Stimulated activated CD4-positive, alpha-beta T cell treated with anti-CD3 and anti-CD28 coated beads, Interleukin-12 subunit alpha, Interleukin-12 subunit beta, amount 100 ng/mL, for 4 hours (primary cell): ENCODE data around the gene SLC15A3.

Experiments
- DNase-seq: peaks from one replicate; pipeline ENCODE4 v3.0.0-alpha.2; 2020

The SLC15A3 gene

DNA sequence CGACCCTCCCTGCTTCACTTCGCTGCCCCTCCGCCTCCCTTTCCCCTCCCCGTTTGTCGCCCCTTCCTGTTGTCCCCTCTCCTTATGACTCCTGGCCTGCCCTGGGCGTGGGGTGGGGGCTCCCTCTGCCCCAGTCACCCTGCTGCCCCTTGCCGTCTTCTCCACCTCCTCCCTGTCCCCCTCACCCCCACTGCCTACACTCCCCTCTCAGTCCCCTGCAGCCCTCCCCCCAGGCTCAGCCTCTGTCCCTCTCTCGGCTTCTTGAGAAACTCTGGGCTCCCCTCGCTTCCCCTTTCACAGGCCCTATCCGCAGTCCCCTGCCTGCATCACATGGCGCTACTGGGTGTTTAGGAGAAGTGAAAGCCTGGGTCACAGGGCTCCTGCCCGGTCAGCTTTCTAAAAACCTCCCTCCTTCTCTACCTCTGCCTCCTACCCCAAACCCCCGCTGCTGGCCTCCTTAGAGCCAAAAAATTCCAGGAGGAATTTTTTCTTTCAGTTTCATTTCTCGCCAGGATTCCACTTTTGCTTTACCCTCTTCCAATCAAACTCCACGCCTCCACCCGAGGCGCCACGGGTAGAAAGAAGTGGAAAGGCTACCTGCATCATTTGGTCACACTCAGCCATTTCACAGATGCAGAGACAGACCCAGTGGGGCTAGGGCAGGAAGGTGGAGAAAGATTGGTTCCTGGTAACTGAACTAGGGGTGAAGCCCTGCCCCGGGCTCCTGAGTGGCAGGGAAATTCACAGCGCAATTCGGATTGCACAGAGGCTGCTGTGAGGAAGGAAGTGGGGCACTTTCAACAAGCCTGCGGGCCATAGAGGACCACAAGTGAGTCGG, at the start of gene SLC15A3:
Gene SLC15A3 (minus strand): TSS at position 273 of the 838 bp plus-strand sequence. CDS start 625 bp downstream, outside the sequence.
- peak; percentile 16 for DNase-seq

DNA sequence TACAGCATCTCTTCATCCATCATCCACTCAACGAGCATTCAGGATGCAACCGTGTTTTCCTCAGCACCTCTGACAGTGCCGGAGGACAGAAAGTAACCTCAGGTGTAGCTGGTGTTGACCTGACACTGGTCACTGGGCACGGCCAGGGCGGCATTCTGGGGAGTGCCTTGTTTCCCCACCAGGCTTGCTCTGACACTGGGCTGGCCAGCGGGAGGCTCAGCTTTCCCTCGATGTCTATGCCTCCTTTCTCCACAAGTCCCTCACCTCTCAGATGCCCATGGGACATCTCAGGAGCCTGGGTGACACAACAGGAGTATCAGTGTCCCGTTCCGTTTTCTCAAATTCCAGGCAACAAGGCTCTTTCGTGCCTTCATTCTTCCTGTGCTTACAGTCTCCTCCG, 48.5 kb upstream of the SLC15A3 start:
- DNase-seq, result no peak

DNA sequence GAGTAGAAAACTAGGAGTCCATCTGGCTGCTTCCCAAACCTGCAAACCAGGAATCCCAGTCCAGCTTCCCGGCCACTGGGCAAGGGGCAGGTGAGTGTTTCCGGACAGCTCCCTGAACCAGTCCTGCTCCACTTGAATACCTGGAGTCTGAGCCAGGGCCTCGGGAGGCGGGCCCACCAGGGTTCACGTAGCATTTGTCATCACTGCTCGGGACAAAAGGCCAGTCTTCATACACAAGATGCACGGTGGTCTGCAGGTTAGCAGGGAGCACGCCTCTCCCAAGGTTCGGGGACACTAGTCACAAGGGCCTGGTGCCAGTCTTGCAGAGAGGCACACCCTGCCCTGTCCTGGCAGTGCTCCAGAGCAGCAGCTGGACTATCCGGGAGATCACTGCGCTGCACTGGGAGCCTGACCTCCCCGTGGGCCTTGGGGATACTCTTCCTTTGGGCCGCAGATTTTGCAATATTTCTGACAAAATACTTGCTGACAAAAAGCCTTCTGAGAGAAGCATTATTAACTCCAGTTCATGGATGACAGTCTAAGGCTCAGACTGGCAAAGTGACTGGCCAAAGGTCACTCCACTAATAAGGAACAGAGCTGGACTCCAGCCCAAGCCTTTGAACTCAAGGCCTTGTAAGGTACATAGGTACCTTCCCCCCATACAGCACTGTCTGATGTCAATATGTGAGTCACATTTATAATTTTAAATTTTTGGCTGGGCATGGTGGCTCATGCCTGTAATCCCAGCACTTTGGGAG, 44.6 kb upstream of the SLC15A3 start:
- DNase-seq, result no peak

DNA sequence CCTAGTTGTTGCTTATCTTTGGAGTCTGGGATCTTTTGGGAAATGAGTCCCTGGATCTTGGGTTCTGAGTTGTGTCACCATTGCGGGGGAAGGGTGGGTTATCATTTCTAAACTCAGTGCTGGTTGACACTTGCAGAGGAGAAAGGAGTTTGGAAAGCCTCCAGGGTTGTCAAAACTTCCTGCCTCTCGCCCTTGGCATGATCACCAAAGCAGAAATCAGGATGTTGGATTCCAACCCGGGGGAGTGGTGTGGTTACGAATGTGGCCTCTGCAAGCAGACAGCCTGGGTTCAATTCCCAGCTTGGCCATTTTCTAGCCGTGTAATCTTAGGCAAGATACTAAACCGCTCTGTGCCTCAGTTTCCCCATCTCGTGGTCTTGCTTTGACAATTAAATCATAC, 43.8 kb upstream of the SLC15A3 start:
- DNase-seq, result no peak

DNA sequence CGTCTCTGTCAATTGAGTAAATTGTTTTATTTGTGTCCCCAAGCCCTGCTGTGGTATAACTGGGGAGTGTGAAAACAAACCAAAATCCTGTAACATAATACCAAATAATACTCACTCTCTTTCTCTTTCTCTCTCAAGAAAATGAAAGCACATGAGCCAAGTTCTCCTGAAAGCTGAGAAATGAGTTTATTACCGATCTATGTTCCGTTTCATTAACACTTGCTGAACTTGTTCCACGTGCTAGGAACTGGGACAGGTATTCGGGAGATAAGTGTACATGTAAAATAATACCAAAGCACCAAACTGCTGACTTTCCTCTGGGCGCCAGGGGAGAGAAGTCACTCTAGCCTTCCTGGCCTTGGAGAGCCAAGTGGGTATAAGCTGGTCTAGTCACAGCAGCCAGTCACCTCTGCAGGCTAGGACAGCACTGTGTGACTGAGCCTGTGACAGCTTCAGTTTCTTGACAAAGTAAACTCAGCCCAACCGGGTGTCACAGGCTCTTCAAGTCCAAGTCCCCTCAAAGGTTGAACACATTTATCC, 42.6 kb upstream of the SLC15A3 start:
- DNase-seq, result no peak

DNA sequence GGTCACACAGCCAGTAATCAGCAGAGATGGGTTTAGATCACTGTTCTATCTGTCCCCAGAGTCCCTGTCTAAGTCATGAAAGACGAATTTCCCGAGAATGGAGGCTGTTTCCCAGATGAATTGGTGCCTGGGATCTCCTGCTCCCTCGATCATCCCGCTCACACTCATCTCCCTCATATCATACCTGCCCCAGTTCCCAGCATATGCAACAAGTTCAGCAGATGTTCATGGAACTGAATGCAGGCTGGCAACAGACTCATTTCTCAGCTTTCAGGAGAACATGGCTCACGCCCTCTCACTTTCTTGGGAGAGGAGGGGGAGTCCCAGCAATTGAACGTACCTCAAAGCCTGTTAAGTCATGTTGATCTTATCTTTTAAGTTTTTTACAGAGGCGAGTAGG, 41.6 kb upstream of the SLC15A3 start:
- DNase-seq, result no peak

DNA sequence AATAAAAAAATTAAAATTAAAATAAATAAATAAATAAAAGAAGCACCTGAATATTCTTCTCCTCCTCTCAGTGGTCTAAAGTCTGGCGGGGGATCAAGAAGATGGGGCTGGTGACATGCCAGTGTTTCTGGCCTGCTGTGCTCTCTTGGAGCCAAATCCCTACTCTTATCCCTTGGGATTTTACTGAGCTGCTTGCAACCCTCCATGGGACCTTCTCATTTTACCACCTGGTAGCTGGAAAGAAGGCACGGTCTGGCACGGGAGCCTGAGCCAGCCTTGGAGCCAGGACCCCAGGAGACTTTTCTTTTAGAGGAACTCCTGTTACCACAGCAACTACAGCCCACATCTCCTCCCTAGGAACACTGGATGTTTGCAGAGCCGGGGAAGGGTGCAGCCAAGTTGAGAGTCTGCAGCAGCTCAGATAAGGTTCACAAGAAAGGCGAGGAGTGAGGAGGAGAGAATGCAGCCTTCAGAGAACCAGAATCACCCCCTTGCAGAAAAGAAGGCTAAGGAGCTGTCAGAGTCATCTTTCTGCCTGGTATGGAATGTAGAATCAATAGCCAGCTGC, 41.0 kb upstream of the SLC15A3 start:
- no peak for DNase-seq

DNA sequence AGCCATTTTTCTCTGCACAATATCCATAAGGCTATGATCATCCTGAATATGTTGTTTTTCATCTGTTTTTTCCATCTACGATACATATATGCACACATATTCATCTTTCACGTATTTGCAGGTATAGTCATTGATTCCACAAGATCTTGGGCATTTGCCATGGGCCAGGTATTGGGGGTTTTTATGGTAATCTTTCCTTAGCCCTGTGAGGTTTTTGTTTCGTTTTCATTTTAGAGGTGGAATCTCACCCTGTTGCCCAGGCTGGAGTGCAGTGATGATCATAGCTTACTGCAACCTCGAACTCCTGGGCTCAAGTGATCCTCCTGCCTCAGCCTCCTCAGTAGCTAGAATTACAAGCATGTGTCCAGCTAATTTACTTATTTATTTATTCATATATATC, 39.5 kb upstream of the SLC15A3 start:
- DNase-seq, result no peak

DNA sequence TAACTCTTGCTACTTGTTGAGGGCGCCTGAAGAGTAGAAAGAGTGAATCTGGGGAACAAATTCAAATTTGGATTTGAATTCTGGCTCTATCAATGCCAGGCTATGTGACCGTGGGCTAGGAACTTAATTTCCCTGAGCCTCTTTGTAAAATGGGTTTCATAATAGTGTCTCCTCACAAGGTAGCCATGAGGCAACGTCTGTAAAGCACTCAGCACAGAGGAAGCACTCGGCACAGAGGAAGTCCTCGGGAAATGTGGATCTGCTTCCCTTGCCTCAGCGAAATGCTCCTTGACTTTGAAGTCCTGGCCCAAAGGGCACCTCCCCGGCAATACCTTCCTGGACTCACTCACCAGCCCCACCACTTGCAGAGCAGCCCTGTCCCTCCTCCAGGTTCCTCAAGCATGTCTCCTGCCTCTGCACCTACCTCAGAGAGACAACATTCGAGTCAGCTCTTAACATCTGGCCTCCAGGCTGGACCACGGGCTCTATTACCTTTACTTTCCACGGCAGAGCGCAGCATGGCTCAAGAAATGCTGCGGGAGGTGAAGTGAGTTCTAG, 37.2 kb upstream of the SLC15A3 start:
- DNase-seq, result no peak

DNA sequence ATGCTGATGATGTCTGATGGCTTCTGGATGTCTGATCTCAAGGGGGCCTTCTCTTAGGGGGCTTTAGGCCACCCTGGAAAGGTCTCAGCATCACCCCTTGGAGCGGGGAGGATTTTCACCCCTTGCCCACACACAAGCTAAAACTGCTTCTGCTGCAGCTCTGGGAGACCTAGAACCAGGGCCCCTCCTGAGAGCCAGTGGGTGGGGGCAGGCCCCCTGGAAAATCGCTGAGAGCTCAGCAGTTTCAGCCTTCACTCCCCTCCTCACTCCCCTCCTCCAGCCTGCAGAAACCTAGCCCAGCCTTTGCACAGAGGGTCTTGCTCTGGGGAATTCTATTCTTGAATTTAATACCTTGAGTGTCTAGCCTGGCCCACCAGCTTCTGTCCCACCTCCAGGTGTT, 36.7 kb upstream of the SLC15A3 start:
- no peak for DNase-seq

DNA sequence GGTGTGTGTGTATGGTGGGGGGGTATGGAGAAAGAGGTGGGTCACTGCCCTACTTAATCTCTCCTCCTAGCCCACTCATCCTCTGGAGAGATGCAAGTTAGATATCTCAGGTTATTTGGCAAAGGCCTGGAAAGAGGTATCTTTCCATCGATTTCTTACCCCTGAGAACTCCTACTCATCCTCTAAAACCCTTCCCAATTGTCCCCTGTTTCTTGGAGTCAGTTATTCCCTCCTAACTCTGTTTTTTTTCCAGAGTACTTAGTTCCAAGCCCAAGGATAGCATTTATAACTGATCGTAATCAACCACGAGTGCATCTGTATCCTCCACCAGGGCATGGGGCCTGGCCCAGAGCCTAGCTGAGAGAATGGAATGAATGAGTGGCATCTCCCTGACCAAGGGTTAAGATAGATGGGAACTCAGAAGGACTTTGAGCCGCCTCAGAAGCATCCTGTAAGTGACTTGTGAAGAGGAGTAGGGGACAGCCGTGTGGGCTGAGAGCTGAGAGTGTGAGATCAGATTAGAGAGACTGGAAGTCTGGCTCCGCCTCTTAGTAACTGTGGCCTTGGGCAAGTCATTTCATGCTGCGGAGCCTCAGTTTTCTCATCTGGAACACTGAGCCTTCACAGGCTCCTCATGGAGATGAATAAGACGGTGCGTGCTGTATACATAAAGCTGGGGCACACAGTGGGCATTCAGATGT, 35.8 kb upstream of the SLC15A3 start:
- no peak for DNase-seq

DNA sequence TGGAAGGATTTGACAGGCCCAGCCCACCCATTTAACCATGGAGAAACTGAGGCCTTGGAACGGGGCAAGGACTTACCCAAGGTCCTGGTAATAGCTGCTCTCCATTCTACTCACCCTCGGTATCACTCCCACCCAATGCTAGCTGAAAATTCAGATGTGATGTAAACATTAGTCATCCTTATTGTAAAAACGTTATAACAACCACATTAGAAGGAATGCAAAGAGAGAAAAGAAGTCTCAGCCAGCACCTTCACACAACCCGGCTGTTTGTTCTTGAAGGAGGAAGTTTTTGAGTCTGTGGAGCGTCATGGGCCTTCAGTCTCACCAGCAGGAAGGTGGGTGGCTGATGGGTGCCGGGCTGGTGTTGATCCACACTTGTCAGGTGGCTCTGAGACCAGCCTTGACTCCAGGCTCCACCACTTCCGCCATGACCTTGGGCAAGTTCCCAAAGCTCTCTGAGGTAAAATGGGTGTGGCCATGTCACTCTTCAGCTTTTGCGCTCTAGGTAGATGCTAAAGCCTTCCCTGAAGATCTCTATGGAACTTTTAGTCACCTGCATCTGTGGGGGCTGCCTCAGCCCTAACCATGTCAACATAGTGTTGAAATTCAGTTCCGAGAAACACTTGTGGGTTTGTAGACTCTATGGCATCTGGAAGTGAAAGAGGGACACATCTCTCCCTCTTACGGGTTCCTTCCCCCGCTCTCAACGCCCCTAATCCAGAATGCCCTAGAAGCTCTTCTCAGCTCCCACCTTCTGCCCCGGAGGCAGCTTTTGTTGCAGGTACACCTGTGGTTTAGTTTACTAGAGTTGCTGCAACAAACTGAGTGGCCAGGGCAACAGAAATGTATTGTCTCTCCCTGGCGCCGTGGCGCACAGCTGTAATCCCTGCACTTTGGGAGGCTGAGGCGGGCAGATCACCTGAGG, 34.3 kb upstream of the SLC15A3 start:
- DNase-seq, result peak; percentile 77

DNA sequence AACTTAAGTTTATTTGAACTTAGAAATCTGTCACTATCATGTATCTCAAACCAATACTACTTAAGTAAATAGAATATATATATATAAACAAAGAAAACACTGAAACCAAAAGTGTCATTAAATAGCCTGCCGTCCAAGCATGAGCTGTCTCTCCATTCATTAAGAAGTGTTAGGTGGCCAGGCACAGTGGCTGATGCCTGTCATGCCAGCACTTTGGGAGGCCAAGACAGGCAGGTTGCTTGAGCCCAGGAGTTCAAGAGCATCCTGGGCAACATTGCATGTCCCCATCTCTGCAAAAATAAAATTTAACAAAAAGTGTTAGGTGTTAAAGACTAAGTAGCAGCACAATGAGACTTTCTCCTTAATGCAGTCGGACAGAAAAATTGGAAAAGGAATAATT, 33.5 kb upstream of the SLC15A3 start:
- DNase-seq, result no peak

DNA sequence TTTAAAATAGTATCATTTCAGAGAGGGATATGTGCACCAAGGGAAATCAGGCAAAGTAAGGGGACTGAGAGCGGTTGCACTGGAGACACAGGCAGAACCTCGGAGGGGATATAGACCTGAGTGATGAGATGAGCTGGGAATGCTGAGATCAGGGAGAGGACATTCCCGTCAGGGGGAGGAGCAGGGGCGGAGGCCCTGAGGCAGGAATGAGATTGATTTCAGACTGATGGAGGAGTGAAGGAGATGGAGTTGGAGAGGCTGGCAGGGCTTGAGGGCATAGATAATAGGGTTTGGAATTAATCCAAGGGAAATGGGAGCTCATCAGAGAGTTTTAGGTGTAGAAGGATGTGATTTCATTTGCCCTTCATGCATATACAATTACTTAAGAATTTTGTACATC, 32.7 kb upstream of the SLC15A3 start:
- no peak for DNase-seq

DNA sequence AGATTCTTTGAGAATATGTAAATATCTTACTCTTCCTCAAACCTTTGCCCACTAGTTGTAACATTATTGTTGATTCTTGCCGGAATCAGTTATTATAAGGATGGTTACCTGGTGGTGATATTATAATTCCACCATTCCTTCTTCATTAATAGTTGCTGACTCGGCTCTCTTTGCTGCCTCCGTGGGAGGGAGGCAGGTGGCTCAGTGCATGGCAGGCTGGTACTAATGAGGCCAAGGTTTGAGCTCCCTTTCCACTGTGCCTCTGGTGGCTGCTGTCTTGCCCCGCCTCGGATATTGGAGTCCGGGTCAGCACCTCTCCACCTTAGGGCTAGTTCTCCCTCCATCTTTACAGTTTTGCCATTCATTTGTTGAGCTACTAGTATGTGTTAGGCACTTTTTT, 32.2 kb upstream of the SLC15A3 start:
- DNase-seq, result no peak

DNA sequence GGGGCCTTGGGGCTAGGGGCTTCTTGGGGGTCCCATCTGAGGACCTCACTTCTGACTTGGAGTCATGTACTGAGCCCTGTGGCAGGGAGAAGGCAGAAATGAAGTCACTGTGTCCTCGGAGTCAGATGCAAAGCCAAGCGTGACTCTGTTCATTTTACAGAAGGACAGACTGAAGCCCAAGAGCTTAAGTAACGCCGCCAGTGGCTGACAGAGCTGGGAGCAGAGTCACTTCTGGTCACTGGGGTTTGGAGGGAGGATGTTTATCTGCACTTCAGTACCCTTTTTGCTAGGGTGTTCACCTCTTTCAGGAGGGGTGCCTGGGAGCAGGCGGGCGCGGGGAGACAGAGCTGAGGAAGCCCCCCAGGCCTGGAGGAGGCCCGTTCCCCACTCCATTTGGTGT, 30.2 kb upstream of the SLC15A3 start:
- DNase-seq, result no peak

DNA sequence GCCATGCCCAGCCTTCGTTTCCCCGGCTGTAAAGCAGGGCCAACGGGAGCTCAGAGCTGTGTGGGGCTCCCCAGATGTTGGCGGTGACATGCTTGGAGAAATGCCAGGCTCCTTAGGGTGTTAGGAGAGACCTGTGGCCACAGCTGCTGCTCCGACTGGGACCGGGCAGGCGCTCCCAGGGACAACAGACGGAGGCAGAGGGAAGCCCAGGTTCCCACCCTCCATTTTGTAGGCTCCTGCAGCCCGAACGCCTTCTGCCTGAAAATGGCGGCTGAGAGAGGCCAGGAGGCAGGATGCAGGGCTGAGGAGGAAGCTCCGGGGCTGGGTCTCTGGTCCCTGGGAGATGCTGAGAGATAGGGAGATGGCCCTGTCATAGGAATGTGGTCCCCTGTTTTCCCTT, 29.5 kb upstream of the SLC15A3 start:
- no peak for DNase-seq

DNA sequence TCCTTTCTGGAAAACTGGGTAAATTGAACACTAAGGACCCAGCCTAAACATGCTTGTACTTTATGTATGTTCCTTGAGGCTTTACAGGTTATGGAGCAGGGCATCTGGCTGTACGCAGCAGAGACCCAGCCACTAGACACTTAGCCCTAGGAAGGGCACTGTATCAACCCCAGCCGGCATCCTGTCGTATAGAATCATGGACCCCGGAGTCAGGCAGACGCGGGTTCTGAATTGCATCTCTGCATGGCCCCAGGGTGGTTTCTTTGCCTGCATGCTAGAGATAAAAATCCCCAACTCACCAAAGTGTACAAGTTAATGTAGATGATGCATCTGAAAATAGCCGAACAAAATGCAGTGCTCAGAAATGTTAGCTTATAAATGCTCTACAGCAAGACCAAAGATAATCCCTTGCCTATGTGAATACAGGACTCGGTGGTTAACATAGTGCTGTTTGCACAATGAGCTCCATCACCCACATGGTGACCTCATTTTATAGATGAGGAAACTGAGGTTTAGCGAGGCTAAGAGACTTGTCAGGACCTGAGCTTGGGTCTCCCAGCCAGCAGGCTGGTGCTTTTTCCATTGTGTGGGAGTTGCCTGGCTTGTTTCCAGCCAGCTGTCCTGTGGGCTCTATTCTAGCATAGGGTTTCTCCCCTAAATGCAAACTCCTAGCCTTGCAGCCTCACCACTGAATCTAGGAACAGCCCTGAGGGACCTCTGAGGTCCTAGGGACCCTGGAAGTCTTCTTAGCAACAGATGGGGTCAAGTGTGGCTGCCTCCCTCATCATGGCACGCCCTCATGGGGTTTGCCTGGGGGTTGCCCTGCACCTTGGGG, 26.8 kb upstream of the SLC15A3 start:
- peak; percentile 72 for DNase-seq

DNA sequence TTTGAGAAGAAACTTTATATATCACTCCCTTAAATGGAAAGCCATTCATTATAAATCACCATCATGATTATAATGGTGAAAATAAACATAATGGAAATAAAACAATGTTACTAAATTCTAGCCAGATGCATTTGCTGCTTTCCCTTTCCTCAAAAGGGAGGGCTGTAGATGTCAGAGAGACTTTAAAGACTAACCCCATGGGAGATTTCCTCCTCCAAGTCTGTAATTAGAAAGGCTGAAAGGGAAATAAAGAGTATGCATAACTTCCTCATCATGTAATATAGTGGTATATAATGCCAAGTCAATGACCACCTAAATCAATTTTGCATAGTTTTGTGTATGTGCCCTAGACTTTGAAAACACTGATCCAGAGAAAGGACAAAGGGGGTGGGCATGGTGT, 25.9 kb upstream of the SLC15A3 start:
- DNase-seq, result no peak

DNA sequence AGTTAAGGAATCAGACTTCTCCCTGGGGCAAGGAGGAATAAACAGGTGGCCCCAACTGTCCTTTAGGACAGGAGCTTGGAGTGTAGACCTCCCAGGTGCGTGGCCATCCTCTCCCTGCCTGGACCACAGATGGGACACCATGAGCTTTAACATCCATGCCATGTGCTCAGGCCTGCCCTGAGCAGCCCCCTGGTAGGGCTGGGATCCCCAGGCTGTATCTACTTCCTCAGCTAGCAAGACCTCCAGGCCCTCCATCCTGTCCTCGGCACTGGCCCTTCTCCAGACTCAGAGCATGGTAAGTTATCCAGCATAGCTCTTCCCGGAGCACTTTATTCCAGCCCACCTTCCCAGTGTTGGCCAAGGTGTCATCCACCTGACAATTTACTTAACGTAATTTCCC, 25.2 kb upstream of the SLC15A3 start:
- DNase-seq, result no peak

DNA sequence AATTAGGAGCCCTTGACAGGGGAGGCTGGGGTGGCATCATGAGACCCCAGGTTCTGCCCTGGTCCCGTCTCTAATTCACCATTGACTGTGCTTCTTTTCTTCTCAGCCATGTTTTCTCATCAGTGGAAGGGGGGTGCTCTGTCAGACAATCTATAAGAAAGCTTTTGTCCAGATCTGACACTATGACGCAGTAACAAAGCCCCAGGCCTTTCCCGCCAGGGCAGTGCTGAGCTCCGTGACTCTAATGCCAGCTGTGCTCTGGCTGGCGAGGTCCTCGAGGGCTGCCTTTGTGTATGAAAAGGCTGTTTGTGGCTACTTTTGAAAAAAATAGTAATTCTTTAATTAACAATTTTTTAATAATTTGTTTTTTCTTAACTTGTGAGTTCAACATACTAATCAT, 22.8 kb upstream of the SLC15A3 start:
- no peak for DNase-seq
